GM12878 (cell line): ENCODE results near the gene DLEC1. TPM values are rescaled to one million over a fixed set of nuclear protein-coding genes. Genes with fewer than 3 reads are reported as not detected.

ENCODE experiments used
- ATAC-seq: fragments of 200-7000 bp; cut with Tn5 transposase; 3 replicates; pipeline ENCODE4 v1.9.1; 2020; ENCODE audit warnings: mild to moderate bottlenecking, moderate library complexity
- BruUV-seq: library from RNA; stranded (reverse); fragments of 400-500 nt; replicated peaks from 2 replicates; lab custom pipeline; 2021; lab: Mats Ljungman, UMichigan
- CTCF ChIA-PET: fragments of 300-600 bp; sonication (Branson Sonifier 250); formaldehyde crosslinking; extraction: SDS; loops from one replicate; lab custom pipeline; 2021; ENCODE audit warnings: inconsistent platforms; lab: Yijun Ruan, JAX
- POLR2A ChIA-PET: fragments of 350-600 bp; formaldehyde crosslinking; extraction: SDS; loops from one replicate; lab custom pipeline; 2021; ENCODE audit warnings: inconsistent platforms; lab: Charles Lee
- RAD21 ChIA-PET: fragments of 300-600 bp; sonication (Branson Sonifier 250); formaldehyde crosslinking; loops from one replicate; lab custom pipeline; 2023; ENCODE audit warnings: antibody characterized with exemption; ENCODE audit not compliant: unreplicated experiment; lab: Charles Lee
- SMC1A ChIA-PET: fragments of 300-600 bp; sonication (Branson Sonifier 250); formaldehyde crosslinking; loops from one replicate; lab custom pipeline; 2023; ENCODE audit not compliant: unreplicated experiment, uncharacterized antibody; lab: Charles Lee
- DNase-seq: peaks from one replicate; pipeline ENCODE4 v3.0.0-alpha.2; 2011; ENCODE audit warnings: low read depth, low spot score
- FAIRE-seq: peaks from 3 replicates; lab custom pipeline; 2011; peaks lifted over from hg19 to GRCh38; lab: Jason Lieb, UNC
- H2AFZ ChIP-seq: 2 replicates; pipeline ENCODE4 v1.6.0; 2011; ENCODE audit warnings: low read depth, low read length, control low read depth; ENCODE audit not compliant: control insufficient read depth
- H3K27ac ChIP-seq: 2 replicates; pipeline ENCODE4 v1.5.1; 2011; ENCODE audit warnings: control low read depth; ENCODE audit not compliant: control insufficient read depth, insufficient read depth
- H3K27me3 ChIP-seq, 2 experiments: replicated peaks in 1 of 2; 2 replicates each; pipeline versions ENCODE4 v1.6.0 to v1.6.1; 2011; ENCODE audit warnings: low read length in 1 of 2; ENCODE audit not compliant: control insufficient read depth in 2 of 2, insufficient read depth in 2 of 2
- H3K36me3 ChIP-seq, 2 experiments: 2 replicates each; pipeline ENCODE4 v1.5.1; 2011; ENCODE audit warnings: low read length in 1 of 2; ENCODE audit not compliant: control insufficient read depth in 2 of 2, insufficient read depth in 2 of 2
- H3K4me1 ChIP-seq: 2 replicates; pipeline ENCODE4 v1.6.1; 2011; ENCODE audit warnings: mild to moderate bottlenecking, low read length, moderate library complexity, mixed read lengths; ENCODE audit not compliant: control insufficient read depth, insufficient read depth
- H3K4me2 ChIP-seq: 2 replicates; pipeline ENCODE4 v1.6.0; 2011; ENCODE audit warnings: control low read depth; ENCODE audit not compliant: control insufficient read depth, insufficient read depth
- H3K4me3 ChIP-seq: fragments of 200-600 bp; sonication (generic); 2 replicates; pipeline ENCODE4 v1.5.1; 2016
- H3K79me2 ChIP-seq: 2 replicates; pipeline ENCODE4 v1.6.0; 2011; ENCODE audit warnings: low read length; ENCODE audit not compliant: control insufficient read depth, insufficient read depth
- H3K9ac ChIP-seq: 2 replicates; pipeline ENCODE4 v1.8.0; 2011; ENCODE audit warnings: low read length, control low read depth, mixed read lengths; ENCODE audit not compliant: control insufficient read depth, insufficient read depth
- H3K9me3 ChIP-seq: replicated peaks from 3 replicates; pipeline ENCODE4 v1.5.1; 2011; ENCODE audit warnings: mild to moderate bottlenecking, low read length; ENCODE audit not compliant: control insufficient read depth, insufficient read depth
- H4K20me1 ChIP-seq: 2 replicates; pipeline ENCODE4 v1.6.0; 2011; ENCODE audit not compliant: control insufficient read depth, insufficient read depth
- BRCA1 ChIP-seq: IDR thresholded peaks from 2 replicates; pipeline ENCODE4 v1.6.1; 2011; ENCODE audit warnings: low read depth, low read length, improper control_type of control experiment
- CREM ChIP-seq: IDR thresholded peaks from 2 replicates; pipeline ENCODE4 v1.6.1; 2014; ENCODE audit warnings: antibody characterized with exemption, low read depth
- EED ChIP-seq: sonication (generic); IDR thresholded peaks from 2 replicates; pipeline ENCODE4 v1.6.1; 2016; ENCODE audit warnings: antibody characterized with exemption, low read depth
- PAX8 ChIP-seq: fragments of 450-650 bp; IDR thresholded peaks from 2 replicates; pipeline ENCODE4 v1.6.1; 2017; ENCODE audit warnings: mild to moderate bottlenecking, moderate library complexity
- SMAD5 ChIP-seq: IDR thresholded peaks from 2 replicates; pipeline ENCODE4 v1.6.1; 2016; ENCODE audit warnings: antibody characterized with exemption, low read depth
- STAT1 ChIP-seq: fragments of 450-650 bp; conservative IDR thresholded peaks from 2 replicates; pipeline ENCODE4 v1.6.1; 2014; ENCODE audit warnings: antibody characterized with exemption, mild to moderate bottlenecking
- ZNF217 ChIP-seq: fragments of 450-650 bp; IDR thresholded peaks from 2 replicates; pipeline ENCODE4 v1.6.1; 2017; ENCODE audit warnings: antibody characterized with exemption, mild to moderate bottlenecking
- WGBS: methylation state at CpG from one replicate; pipeline ENCODE4 v1.1.6; 2016; ENCODE audit warnings: low lambda C conversion rate; ENCODE audit not compliant: insufficient replicate concordance, insufficient coverage; ENCODE audit errors: missing lambda C conversion rate; 5-methylcytosine and 5-hydroxymethylcytosine counted together
- in situ Hi-C: fragments of 300-500 bp; cut with MboI; formaldehyde crosslinking; loops from 9 replicates; pipeline ENCODE4 v1.14.3; 2018; ENCODE audit warnings: mixed read lengths
- intact Hi-C: fragments of 100-400 bp; cut with micrococcal nuclease; formaldehyde crosslinking; loops from one replicate; pipeline ENCODE4 v1.14.2; 2022; ENCODE audit not compliant: unreplicated experiment
- polyA plus RNA-seq, 11 experiments: library from polyadenylated mRNA; depleted of rRNA in 4 of 11; unstranded in 6 of 11; stranded (reverse) in 5 of 11; fragments of >200 nt; fragmentation: Nextera tagmentation in 4 of 11; fragmentation: Illumina TruSeq in 1 of 11; extraction: Ambion mirVana in 4 of 11; extraction: Trizol in 1 of 11; gene quantifications; 1 replicate in 1 of 11; 2 replicates in 10 of 11; pipeline versions ENCODE4 v1.2.1 to v1.2.3, GENCODE V29; 2011 to 2016; ENCODE audit warnings: inconsistent platforms in 2 of 11, missing spikeins in 2 of 11, low read depth in 1 of 11
- total RNA-seq, 4 experiments: library from RNA; depleted of rRNA in 3 of 4; stranded (reverse); fragments of >200 nt in 3 of 4; fragmentation: Illumina TruSeq in 1 of 4; extraction: Trizol in 1 of 4; gene quantifications; 2 replicates each; pipeline versions ENCODE4 v1.2.1 to v1.2.3, GENCODE V29; 2013 to 2021
- TF ChIP-seq, protein P1 (sequence below): fragments of 450-650 bp; IDR thresholded peaks from 2 replicates; pipeline ENCODE4 v1.6.1; 2018; ENCODE audit warnings: borderline replicate concordance, mild to moderate bottlenecking; ENCODE audit not compliant: partially characterized antibody
- TF ChIP-seq, protein P2 (sequence below): IDR thresholded peaks from 2 replicates; pipeline ENCODE4 v1.6.1; 2012; ENCODE audit warnings: low read depth, low read length, improper control_type of control experiment
- TF ChIP-seq, protein P3 (sequence below): IDR thresholded peaks from 2 replicates; pipeline ENCODE4 v1.6.1; 2012; ENCODE audit warnings: mild to moderate bottlenecking, low read depth, low read length
- TF ChIP-seq, protein P4 (sequence below): IDR thresholded peaks from 2 replicates; pipeline ENCODE4 v1.6.1; 2011; ENCODE audit warnings: low read depth, low read length, improper control_type of control experiment, borderline replicate concordance
- TF ChIP-seq, protein P5 (sequence below): fragments of 450-650 bp; formaldehyde crosslinking; IDR thresholded peaks from 2 replicates; pipeline ENCODE4 v1.4.0; 2022; ENCODE audit warnings: mild to moderate bottlenecking, moderate library complexity
- TF ChIP-seq, protein P6 (sequence below): IDR thresholded peaks from 2 replicates; pipeline ENCODE4 v1.6.1; 2011; ENCODE audit warnings: low read depth, mild to moderate bottlenecking, low read length, moderate library complexity, borderline replicate concordance; ENCODE audit errors: extremely low read depth

The DLEC1 gene
- total and polyA plus RNA-seq, 10 of the 15 experiments (the other 5 are each of a cell fraction or from before 2014, with no cell fraction given): 0.03 to 0.29 (median 0.07) TPM; not detected in 3

DNA sequence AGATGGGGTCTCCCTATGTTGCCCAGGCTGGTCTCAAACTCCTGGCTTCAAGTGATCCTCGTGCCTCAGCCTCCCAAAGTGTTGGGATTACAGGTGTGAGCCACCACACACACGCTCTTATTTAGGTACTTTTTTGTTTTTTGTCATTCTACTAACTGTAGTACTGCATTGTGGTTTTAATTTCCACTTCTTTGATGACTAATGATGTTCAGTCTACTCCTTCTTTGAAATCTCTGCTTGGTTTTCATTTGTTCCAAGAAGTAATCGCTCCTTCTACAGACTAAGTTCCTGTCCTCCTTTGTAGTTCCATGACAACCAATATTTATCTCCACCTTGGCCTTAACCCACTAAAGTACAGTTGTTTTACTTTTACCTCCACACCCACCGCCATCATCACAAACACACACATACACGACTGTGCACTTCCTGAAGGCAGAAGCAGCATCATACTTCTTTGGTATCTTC lies 529 bp upstream of the DLEC1 start:
- in situ Hi-C loops: no loop called here
- Histone ChIP-seq H3K36me3 (no peaks in the 10 kb centered on the region), H3K4me2 (peak overlapping the region; percentile 84), H3K27ac (no peak overlapping the region), H3K9me3 (no peaks in the 10 kb centered on the region), H2AFZ (peak overlapping the region; percentile 45), H3K9ac (no peak overlapping the region), H3K79me2 (no peaks in the 10 kb centered on the region), H3K4me1 (peaks cover 13% of the 10 kb centered on the region), H3K4me3 (peak overlapping the region; percentile 71; the same call in 1 of the 2 replicates), H3K27me3 (peaks cover 0 to 3% of the 10 kb centered on the region in 2 experiments; a peak in 2 of 4 replicates), H4K20me1 (no peaks in the 10 kb centered on the region)
- CTCF ChIA-PET: interaction anchor here (2.5 kb wide), 1 partner anchor 64 kb away, joined by 9 read pairs; no protein-coding TSS in a partner anchor
- POLR2A ChIA-PET: interaction anchor here (0.9 kb wide), 1 partner anchor 127 kb away, joined by 4 read pairs; the partner anchor contains the start of gene OXSR1
- WGBS: 21% methylated on average over 5 of the region's 5 CpGs
- no TSS peak for BruUV-seq
- SMC1A ChIA-PET: no interaction called here
- no peak for ATAC-seq
- intact Hi-C loops: no loop called here
- DNase-seq: no peak
- RAD21 ChIA-PET: interaction anchor here (0.9 kb wide), 1 partner anchor 102 kb away, joined by 3 read pairs; no protein-coding TSS in a partner anchor
- no peak for FAIRE-seq
- no peak for TF ChIP-seq ZNF217
- TF ChIP-seq STAT1: no peak
- TF ChIP-seq PAX8: no peak
- TF ChIP-seq BRCA1: no peak
- TF ChIP-seq, protein P1, sequence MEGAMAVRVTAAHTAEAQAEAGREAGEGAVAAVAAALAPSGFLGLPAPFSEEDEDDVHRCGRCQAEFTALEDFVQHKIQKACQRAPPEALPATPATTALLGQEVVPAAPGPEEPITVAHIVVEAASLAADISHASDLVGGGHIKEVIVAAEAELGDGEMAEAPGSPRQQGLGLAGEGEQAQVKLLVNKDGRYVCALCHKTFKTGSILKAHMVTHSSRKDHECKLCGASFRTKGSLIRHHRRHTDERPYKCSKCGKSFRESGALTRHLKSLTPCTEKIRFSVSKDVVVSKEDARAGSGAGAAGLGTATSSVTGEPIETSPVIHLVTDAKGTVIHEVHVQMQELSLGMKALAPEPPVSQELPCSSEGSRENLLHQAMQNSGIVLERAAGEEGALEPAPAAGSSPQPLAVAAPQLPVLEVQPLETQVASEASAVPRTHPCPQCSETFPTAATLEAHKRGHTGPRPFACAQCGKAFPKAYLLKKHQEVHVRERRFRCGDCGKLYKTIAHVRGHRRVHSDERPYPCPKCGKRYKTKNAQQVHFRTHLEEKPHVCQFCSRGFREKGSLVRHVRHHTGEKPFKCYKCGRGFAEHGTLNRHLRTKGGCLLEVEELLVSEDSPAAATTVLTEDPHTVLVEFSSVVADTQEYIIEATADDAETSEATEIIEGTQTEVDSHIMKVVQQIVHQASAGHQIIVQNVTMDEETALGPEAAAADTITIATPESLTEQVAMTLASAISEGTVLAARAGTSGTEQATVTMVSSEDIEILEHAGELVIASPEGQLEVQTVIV: no peak
- TF ChIP-seq, protein P2, sequence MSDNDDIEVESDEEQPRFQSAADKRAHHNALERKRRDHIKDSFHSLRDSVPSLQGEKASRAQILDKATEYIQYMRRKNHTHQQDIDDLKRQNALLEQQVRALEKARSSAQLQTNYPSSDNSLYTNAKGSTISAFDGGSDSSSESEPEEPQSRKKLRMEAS: no peak
- TF ChIP-seq EED: no peak
- TF ChIP-seq, protein P3, sequence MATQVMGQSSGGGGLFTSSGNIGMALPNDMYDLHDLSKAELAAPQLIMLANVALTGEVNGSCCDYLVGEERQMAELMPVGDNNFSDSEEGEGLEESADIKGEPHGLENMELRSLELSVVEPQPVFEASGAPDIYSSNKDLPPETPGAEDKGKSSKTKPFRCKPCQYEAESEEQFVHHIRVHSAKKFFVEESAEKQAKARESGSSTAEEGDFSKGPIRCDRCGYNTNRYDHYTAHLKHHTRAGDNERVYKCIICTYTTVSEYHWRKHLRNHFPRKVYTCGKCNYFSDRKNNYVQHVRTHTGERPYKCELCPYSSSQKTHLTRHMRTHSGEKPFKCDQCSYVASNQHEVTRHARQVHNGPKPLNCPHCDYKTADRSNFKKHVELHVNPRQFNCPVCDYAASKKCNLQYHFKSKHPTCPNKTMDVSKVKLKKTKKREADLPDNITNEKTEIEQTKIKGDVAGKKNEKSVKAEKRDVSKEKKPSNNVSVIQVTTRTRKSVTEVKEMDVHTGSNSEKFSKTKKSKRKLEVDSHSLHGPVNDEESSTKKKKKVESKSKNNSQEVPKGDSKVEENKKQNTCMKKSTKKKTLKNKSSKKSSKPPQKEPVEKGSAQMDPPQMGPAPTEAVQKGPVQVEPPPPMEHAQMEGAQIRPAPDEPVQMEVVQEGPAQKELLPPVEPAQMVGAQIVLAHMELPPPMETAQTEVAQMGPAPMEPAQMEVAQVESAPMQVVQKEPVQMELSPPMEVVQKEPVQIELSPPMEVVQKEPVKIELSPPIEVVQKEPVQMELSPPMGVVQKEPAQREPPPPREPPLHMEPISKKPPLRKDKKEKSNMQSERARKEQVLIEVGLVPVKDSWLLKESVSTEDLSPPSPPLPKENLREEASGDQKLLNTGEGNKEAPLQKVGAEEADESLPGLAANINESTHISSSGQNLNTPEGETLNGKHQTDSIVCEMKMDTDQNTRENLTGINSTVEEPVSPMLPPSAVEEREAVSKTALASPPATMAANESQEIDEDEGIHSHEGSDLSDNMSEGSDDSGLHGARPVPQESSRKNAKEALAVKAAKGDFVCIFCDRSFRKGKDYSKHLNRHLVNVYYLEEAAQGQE: no peak
- TF ChIP-seq, protein P4, sequence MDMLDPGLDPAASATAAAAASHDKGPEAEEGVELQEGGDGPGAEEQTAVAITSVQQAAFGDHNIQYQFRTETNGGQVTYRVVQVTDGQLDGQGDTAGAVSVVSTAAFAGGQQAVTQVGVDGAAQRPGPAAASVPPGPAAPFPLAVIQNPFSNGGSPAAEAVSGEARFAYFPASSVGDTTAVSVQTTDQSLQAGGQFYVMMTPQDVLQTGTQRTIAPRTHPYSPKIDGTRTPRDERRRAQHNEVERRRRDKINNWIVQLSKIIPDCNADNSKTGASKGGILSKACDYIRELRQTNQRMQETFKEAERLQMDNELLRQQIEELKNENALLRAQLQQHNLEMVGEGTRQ: no peak
- TF ChIP-seq SMAD5: no peak
- TF ChIP-seq, protein P5, sequence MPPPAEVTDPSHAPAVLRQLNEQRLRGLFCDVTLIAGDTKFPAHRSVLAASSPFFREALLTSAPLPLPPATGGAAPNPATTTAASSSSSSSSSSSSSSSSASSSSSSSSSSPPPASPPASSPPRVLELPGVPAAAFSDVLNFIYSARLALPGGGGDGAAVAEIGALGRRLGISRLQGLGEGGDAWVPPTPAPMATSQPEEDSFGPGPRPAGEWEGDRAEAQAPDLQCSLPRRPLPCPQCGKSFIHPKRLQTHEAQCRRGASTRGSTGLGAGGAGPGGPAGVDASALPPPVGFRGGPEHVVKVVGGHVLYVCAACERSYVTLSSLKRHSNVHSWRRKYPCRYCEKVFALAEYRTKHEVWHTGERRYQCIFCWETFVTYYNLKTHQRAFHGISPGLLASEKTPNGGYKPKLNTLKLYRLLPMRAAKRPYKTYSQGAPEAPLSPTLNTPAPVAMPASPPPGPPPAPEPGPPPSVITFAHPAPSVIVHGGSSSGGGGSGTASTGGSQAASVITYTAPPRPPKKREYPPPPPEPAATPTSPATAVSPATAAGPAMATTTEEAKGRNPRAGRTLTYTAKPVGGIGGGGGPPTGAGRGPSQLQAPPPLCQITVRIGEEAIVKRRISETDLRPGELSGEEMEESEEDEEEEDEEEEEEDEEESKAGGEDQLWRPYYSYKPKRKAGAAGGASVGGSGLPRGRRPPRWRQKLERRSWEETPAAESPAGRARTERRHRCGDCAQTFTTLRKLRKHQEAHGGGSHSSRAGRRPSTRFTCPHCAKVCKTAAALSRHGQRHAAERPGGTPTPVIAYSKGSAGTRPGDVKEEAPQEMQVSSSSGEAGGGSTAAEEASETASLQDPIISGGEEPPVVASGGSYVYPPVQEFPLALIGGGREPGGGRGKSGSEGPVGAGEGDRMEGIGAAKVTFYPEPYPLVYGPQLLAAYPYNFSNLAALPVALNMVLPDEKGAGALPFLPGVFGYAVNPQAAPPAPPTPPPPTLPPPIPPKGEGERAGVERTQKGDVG (CRISPR knock-in tag): no peak
- TF ChIP-seq CREM: no peak
- TF ChIP-seq, protein P6, sequence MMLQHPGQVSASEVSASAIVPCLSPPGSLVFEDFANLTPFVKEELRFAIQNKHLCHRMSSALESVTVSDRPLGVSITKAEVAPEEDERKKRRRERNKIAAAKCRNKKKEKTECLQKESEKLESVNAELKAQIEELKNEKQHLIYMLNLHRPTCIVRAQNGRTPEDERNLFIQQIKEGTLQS: no peak
